GM21367 (cell line): ENCODE data around the gene SLC29A1.
"Not testable (repeated sequence)": the region's sequence is repeated elsewhere in the genome, so short reads cannot be mapped to it uniquely, and the experiment has no call there.

Source experiments
- ATAC-seq: cut with Tn5 transposase; IDR thresholded peaks from one replicate; pipeline ENCODE4 v1.9.1; 2021; ENCODE audit not compliant: unreplicated experiment

Gene SLC29A1

DNA sequence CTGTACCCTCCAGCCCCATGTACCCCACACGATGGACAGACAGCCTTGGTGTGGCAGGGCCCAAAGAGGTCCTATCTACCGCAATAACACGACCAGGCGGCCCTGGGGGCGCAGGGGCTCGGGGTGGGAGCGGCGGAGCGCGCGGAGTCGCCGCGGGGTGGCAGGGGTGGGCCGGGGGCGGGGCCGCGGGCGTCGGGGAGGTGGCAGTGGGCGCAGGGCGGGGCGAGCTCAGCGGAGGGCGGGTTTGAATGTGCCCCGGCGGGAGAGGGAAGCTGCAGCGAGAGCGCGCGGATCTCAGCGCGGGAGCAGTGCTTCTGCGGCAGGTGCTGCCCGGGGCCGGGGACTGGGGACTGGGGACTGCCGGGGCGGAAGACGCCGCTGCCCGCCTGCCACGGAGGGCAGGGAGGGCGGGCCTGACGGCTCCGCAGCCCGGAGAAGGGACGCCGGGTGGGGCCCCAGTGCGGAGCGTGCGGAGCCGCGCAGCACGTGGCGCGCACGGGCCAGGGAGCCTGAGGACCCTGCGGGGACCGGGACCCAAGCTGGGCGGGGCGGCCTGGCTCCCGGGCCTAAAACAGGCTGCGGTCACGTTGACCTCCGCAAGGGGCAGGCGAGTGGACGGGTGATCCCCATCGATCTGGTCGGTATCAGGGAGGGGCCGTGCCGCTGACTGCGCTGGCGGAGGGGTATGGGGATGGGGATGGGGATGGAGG, at the start of gene SLC29A1:
Gene SLC29A1 (plus strand): TSS at position 277 of the 710 bp plus-strand sequence. CDS start 3,719 bp downstream, outside the sequence.
- ATAC-seq, result peak; percentile 49

DNA sequence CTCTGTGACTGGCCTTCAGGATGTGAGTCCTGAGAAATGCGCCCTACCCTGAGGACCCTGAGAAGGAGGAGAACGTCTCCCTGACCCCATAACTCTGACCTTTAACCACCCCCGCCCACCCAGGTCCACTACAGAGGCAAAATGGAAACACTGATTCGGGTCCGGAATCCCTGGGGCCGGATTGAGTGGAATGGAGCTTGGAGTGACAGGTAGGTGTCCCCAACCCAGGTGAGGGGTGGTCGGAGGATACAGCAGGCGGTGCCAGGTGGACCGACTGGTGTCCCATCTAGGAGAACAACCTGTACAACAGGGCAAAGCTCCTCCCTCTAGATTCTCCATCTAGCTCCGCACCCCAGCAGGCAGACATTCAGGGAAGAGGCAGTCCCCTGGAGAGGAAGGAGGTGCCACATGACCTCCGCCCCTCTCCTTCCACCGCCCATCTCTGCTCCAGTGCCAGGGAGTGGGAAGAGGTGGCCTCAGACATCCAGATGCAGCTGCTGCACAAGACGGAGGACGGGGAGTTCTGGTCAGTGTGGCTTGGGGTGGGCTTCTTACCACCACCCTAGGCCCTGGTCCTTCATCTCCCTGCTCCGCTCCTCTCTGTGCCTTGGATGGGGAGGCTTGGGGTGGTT, 47.1 kb upstream of the SLC29A1 start:
- no peak for ATAC-seq

DNA sequence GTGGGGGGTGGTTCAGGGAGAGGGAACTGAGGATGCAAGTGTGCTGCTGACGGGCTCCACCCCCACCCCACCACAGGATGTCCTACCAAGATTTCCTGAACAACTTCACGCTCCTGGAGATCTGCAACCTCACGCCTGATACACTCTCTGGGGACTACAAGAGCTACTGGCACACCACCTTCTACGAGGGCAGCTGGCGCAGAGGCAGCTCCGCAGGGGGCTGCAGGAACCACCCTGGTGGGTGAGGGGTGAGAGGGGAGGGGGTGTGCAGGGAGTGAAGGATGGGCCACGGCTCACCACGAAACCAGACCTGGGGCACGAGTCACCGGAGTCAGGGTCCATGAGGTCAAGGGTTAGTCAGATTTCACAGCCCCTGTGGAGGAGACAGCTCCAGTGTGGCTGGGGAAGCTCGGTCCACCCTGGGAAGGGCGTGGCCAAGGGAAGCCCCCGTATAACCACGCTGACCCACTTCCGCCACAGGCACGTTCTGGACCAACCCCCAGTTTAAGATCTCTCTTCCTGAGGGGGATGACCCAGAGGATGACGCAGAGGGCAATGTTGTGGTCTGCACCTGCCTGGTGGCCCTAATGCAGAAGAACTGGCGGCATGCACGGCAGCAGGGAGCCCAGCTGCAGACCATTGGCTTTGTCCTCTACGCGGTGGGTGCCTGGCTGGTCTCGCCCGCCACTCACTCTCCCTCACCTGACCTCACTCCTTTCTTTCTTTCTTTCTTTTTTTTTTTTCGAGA, 46.5 kb upstream of the SLC29A1 start:
- no peak for ATAC-seq

DNA sequence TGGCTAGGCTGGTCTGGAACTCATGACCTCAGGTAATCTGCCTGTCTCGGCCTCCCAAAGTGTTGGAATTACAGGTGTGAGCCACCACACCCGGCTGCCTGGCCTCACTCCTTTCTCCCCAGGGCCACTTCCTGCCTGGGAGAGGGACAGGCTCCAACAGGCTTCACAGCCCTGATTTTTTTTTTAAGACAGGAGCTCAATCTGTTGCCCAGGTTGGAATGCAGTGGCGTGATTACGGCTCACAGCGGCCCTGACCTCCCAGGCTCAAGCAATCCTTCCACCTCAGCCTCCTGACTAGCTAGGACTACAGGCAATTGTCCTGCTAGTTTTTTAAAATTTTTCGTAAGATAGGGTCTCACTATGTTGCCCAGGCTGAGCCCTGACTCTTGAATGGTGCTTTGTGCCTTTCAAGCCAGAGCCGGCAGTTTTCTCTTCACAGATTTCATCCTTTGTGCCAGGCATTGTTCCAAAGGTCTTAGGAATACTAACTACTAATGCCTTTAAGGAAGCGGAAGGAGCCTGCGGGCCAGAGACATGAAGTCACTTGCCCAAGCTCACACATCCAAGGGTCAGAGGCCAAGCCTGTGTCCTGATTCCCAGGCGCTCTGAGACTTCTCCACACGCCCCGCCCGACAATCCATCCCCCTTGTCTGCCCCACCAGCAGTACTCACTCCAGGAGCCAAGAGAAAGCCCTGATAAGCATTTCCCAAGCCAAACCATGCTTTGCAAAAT, 45.5 kb upstream of the SLC29A1 start:
- ATAC-seq, result no peak

- ATAC-seq, result no peak
Measured at GRCh38 chr6:44178424-44179071, 44.8 kb upstream of the SLC29A1 start.

GRCh38 chr6:44179072-44179536, 44.3 kb upstream of the SLC29A1 start:
- ATAC-seq, result no peak

GRCh38 chr6:44179648-44180047, 43.7 kb upstream of the SLC29A1 start:
- no peak for ATAC-seq

DNA sequence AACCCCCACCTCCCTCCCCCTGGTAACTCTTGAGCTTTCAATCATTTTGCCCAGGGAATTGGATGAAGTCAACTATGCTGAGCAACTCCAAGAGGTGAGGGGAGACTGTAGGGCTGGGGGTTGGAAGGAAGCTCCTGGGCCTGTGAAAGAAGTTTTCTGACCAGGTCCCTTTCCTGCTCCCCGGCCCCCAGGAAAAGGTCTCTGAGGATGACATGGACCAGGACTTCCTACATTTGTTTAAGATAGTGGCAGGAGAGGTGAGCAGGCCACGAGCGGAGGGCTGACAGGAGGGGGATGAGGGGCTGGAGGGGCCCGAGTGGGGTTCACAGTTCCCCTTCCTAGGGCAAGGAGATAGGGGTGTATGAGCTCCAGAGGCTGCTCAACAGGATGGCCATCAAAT, 43.0 kb upstream of the SLC29A1 start:
- ATAC-seq, result no peak

DNA sequence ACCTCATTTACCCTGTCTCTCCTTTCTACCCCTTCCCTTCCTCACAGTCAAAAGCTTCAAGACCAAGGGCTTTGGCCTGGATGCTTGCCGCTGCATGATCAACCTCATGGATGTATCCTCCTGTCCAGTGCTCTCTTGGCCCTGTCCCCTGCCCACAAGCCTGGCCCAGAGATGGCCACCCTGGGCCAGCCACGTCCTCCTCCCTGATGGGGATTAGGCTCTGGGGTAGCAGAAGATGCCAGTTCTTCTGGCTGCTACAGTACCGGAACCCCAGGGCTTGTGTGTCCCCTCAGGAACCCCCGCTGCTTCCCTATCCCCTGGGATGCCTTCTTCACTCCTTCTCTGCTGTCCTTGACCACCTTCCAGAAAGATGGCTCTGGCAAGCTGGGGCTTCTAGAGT, 42.5 kb upstream of the SLC29A1 start:
- ATAC-seq, result no peak

GRCh38 chr6:44181784-44182183, 41.6 kb upstream of the SLC29A1 start:
- ATAC-seq, result not testable (repeated sequence)

DNA sequence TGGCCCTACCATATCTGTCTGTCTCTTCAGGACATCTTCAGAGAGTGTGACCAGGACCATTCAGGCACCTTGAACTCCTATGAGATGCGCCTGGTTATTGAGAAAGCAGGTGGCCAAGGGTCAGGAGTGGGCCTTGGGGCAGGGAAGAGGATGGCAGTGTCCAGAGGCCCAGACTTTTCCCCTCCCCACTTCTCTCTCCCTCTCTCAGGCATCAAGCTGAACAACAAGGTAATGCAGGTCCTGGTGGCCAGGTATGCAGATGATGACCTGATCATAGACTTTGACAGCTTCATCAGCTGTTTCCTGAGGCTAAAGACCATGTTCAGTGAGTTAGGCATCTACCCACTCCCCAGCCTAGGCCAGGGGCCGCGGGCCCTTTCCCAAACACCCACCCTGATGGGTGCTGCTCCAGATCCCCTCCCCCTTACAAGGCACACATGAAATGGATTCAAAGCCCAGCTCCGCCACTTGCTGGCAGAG, 40.4 kb upstream of the SLC29A1 start:
- no peak for ATAC-seq

DNA sequence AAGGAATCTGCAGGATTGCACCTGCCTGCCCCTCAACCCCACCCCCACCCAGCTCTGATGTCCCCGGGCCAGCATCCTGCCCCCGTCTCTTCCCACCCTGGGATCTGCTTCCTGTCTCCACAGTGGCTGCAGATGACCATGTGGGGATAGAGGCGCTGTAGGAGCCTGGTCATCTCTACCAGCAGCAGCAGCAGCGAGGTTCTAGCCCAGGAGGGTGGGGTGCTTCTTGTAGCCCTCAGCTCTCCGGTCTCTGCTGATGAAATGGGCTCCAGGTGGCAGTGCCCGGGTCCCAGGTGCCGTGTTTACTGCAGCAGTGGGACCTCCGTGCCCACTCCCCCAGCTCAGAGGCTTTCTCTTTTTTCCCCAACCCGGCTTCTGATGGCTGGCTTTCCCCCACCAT, 39.6 kb upstream of the SLC29A1 start:
- ATAC-seq, result no peak

- not testable (repeated sequence) for ATAC-seq
Measured at GRCh38 chr6:44185356-44185755, 38.0 kb upstream of the SLC29A1 start.

GRCh38 chr6:44185953-44186634, 37.3 kb upstream of the SLC29A1 start:
- no peak for ATAC-seq

GRCh38 chr6:44186635-44187025, 36.8 kb upstream of the SLC29A1 start:
- ATAC-seq, result no peak

- no peak for ATAC-seq
Measured at GRCh38 chr6:44188819-44189218, 34.6 kb upstream of the SLC29A1 start.

DNA sequence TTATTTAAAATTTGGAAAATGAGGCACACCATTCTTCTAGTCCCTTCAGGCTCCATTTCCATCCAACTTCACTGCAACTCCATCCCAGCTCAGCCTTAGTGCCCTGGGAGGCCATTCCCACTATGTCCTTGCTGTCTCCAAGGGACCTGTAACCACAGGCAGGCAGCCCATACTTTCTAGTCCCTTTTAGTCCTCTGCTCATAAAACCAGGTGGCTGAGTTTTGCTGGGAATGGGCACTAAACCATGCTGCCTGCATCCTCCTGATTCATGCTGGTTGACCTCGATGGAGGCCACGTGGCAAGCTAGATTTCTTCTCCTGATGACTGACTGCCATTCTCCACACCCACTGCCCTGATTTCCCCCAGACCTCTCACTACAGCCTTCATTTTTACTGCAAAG, 34.1 kb upstream of the SLC29A1 start:
- no peak for ATAC-seq

- ATAC-seq, result no peak
Measured at GRCh38 chr6:44190715-44191114, 32.7 kb upstream of the SLC29A1 start.

DNA sequence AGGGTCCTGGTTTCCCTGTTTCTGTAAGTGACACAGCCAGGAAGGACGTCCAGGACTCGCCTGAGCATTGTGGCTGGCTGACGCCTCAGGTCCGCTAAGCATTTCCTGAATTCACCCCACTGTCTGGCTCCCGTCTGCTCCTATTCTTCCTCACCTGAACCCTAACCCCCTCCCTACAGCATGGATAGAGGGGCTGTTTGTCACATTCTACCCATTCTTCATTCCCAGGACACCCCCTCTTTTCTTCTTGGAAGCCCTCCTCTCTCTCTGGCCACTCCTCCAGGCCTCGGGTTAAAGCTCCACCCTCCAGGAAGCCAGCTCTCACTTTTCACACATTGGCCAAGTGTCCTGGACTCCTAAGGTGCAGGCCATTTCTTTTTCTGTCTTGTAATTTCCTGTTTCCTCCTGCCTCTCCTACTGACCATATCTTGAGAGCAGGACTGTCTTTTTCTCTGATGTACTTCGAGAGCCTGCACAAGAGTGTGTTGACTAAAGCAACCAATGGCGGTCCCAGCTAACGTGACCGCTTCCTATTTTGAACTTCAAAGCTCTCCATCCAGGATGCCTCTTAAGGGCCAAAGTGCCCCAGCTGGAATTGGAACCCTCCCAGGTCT, 30.9 kb upstream of the SLC29A1 start:
- no peak for ATAC-seq
